A673 (cell line): ENCODE results near the gene WDR38.

Experiments
- EZH2 ChIP-seq: fragments of 200-600 bp; sonication (generic); IDR thresholded peaks from 2 replicates; pipeline ENCODE4 v1.6.1; 2017; ENCODE audit warnings: borderline replicate concordance, low read depth, mild to moderate bottlenecking, mixed read lengths, antibody characterized with exemption, low read length; ENCODE audit not compliant: poor library complexity, severe bottlenecking
- TF ChIP-seq, protein P1 (sequence below): fragments of 300-800, 200-600 bp; sonication (generic); conservative IDR thresholded peaks from 2 replicates; pipeline ENCODE4 v1.5.1; 2017; ENCODE audit warnings: low read depth, mild to moderate bottlenecking, antibody characterized with exemption, low read length, moderate library complexity, mixed read lengths

DNA sequence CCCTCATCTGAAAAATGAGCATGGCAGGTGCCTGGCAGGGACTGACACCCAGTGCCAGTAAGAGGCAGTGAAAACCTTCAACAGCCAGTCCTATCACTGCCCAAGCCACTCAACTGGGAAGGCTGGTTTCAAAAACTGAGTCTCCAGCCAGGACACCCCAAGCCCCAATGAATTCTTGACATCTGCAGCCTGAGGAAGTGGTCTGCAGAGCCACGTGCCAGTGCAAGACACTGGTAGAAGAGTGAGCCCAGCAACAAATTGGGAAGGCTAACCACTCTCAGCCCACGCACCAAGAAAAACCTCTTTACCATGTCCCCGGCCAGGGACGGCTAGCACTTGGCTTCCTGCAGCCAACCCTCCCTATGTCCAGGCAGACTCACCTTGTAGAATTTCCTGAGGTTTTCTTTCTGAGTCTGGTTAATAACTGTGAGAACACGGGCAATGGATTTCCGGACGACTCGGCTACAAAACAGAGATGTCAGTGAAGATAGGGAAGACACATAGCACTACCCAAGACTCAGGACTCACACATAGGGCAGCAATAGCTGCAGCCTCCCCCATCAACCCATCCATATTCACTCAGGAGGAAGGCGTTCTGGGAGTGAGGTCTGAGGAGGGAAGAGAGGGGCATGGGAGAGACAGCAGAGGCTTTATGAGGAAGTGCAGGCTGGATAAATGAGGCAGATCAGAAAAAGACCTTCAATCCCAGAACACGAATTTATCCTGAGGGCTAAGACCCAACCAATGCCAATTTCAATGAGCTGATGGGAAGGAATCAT is 6.7 kb downstream of the WDR38 start:
- TF ChIP-seq EZH2 = no peak
- TF ChIP-seq, protein P1, sequence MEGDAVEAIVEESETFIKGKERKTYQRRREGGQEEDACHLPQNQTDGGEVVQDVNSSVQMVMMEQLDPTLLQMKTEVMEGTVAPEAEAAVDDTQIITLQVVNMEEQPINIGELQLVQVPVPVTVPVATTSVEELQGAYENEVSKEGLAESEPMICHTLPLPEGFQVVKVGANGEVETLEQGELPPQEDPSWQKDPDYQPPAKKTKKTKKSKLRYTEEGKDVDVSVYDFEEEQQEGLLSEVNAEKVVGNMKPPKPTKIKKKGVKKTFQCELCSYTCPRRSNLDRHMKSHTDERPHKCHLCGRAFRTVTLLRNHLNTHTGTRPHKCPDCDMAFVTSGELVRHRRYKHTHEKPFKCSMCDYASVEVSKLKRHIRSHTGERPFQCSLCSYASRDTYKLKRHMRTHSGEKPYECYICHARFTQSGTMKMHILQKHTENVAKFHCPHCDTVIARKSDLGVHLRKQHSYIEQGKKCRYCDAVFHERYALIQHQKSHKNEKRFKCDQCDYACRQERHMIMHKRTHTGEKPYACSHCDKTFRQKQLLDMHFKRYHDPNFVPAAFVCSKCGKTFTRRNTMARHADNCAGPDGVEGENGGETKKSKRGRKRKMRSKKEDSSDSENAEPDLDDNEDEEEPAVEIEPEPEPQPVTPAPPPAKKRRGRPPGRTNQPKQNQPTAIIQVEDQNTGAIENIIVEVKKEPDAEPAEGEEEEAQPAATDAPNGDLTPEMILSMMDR = no peak
